ENCODE measurements around the gene SUN1.

SUN1 gene

GRCh38 chr7:883055-884021 is 51.1 kb downstream of the SUN1 start:
- TF ChIP-seq CTCF (IDR thresholded peaks at IDR 0.05; ENCODE audit: insufficient read depth, low read depth, low read length, missing control alignments), result peak; percentile 27
- H3K4me3 ChIP-seq (ENCODE audit: low read length), result no peak overlapping the region
- DNase-seq (ENCODE audit: low read depth), result no peak

- H3K4me3 ChIP-seq (ENCODE audit: low read length), result no peak overlapping the region
- no peak for TF ChIP-seq CTCF (IDR thresholded peaks at IDR 0.05; ENCODE audit: insufficient read depth, low read depth, low read length, missing control alignments)
- peak; percentile 66 for DNase-seq (ENCODE audit: low read depth)
Observed at GRCh38 chr7:884191-885003, 52.1 kb downstream of the SUN1 start.

- no peak overlapping the region for H3K4me3 ChIP-seq (ENCODE audit: low read length)
- no peak for DNase-seq (ENCODE audit: low read depth)
- no peak for TF ChIP-seq CTCF (IDR thresholded peaks at IDR 0.05; ENCODE audit: insufficient read depth, low read depth, low read length, missing control alignments)
Observed at GRCh38 chr7:885261-885892, 53.1 kb downstream of the SUN1 start.

GRCh38 chr7:885893-886625 is 53.8 kb downstream of the SUN1 start:
- no peak for DNase-seq (ENCODE audit: low read depth)
- no peak overlapping the region for H3K4me3 ChIP-seq (ENCODE audit: low read length)

GRCh38 chr7:886626-887487 is 54.6 kb downstream of the SUN1 start:
- no peak overlapping the region for H3K4me3 ChIP-seq (ENCODE audit: low read length)
- DNase-seq (ENCODE audit: low read depth), result no peak

More at GRCh38 chr7:885893-886625, 53.8 kb downstream of the SUN1 start:
- no peak for TF ChIP-seq CTCF (IDR thresholded peaks at IDR 0.05; ENCODE audit: insufficient read depth, low read depth, low read length, missing control alignments)

More at GRCh38 chr7:886626-887487, 54.6 kb downstream of the SUN1 start:
- TF ChIP-seq CTCF (IDR thresholded peaks at IDR 0.05; ENCODE audit: insufficient read depth, low read depth, low read length, missing control alignments), result no peak
